Measurements from ENCODE around the gene TBL3. TPM values are rescaled to one million over a fixed set of nuclear protein-coding genes. Genes with fewer than 3 reads are reported as not detected.

TBL3 gene
- total and polyA plus RNA-seq, 9 of the 15 experiments (the other 6 are each of a cell fraction or from before 2014, with no cell fraction given) = 0.97 to 117 (median 24.5) TPM

- TF ChIP-seq ZNF740 (CRISPR knock-in tag; IDR thresholded peaks at IDR 0.05) (no peak), ZNF740 (tag; IDR thresholded peaks at IDR 0.05) (no peak), HLTF (IDR thresholded peaks at IDR 0.05) (no peak), FOXO4 (CRISPR knock-in tag; IDR thresholded peaks at IDR 0.05) (no peak), TAF9B (IDR thresholded peaks at IDR 0.05; ENCODE audit: partially characterized antibody) (no peak), BMI1 (IDR thresholded peaks at IDR 0.05; ENCODE audit: low read length) (no peak), NKRF (IDR thresholded peaks at IDR 0.05; ENCODE audit: borderline replicate concordance) (no peak), ZNF347 (CRISPR knock-in tag; IDR thresholded peaks at IDR 0.05; ENCODE audit: low read depth) (no peak), RBM39 (optimal IDR thresholded peaks at IDR 0.05; ENCODE audit: low read depth, low read length) (no peak), ZNF12 (CRISPR knock-in tag; IDR thresholded peaks at IDR 0.05) (no peak), ESRRB (CRISPR knock-in tag; IDR thresholded peaks at IDR 0.05; ENCODE audit: borderline replicate concordance) (no peak), POLR3A (IDR thresholded peaks at IDR 0.05; ENCODE audit: borderline replicate concordance, extremely low read depth, insufficient read depth, insufficient read length) (no peak), HNRNPK (IDR thresholded peaks at IDR 0.05; ENCODE audit: low read depth, low read length, poor library complexity, severe bottlenecking) (no peak), SUPT5H (IDR thresholded peaks at IDR 0.05) (0 out of 2 replicates have a peak, but pooled peaks have one; percentile 9), ZNF79 (CRISPR knock-in tag; IDR thresholded peaks at IDR 0.05; ENCODE audit: low read depth) (no peak), CBX8 (IDR thresholded peaks at IDR 0.05; ENCODE audit: borderline replicate concordance, extremely low read depth, low read depth, low read length, poor library complexity, severe bottlenecking) (no peak), SIN3B (IDR thresholded peaks at IDR 0.05; ENCODE audit: low read depth) (0 out of 2 replicates have a peak, but pooled peaks have one; percentile 6), ETV1 (tag; conservative IDR thresholded peaks at IDR 0.05; ENCODE audit: low read depth) (no peak), STAG1 (CRISPR knock-in tag; IDR thresholded peaks at IDR 0.05; ENCODE audit: borderline replicate concordance) (no peak), MCM5 (IDR thresholded peaks at IDR 0.05; ENCODE audit: low read depth) (no peak), CHCHD3 (CRISPR knock-in tag; IDR thresholded peaks at IDR 0.05) (no peak)
Measured at GRCh38 chr16:1982991-1983543, 11.2 kb downstream of the TBL3 start (continued).
